HEK293 (cell line): ENCODE results near the gene CLPTM1.
A peak's percentile ranks its signal among the peaks of the same experiment; 100 is the strongest.

Experiments
- CTCF ChIA-PET: fragments of 350-600 bp; formaldehyde crosslinking; extraction: SDS; loops from one replicate; lab custom pipeline; 2021; ENCODE audit warnings: antibody characterized with exemption; lab: Yijun Ruan, JAX
- POLR2A ChIA-PET: fragments of 300-600 bp; formaldehyde crosslinking; extraction: SDS; loops from one replicate; lab custom pipeline; 2020; ENCODE audit warnings: antibody characterized with exemption, inconsistent platforms; lab: Yijun Ruan, JAX
- H3K27ac ChIP-seq: fragments of 200-500 bp; sonication (Bioruptor generic); 2 replicates; pipeline ENCODE4 v1.5.1; 2014; ENCODE audit warnings: low read depth, low read length, control low read depth, inconsistent platforms; ENCODE audit errors: extremely low read depth
- H3K36me3 ChIP-seq, 2 experiments: fragments of 200-500 bp in 1 of 2; sonication (Bioruptor generic) in 1 of 2; 1 replicate in 1 of 2; 2 replicates in 1 of 2; pipeline ENCODE4 v1.5.1; 2014 to 2017; ENCODE audit warnings: inconsistent platforms in 2 of 2, low read length in 2 of 2; ENCODE audit not compliant: control insufficient read depth in 2 of 2, insufficient read depth in 1 of 2
- H3K4me1 ChIP-seq: fragments of 200-500 bp; sonication (Bioruptor generic); 2 replicates; pipeline ENCODE4 v1.5.1; 2014; ENCODE audit warnings: mild to moderate bottlenecking, low read length, inconsistent platforms; ENCODE audit not compliant: control insufficient read depth, insufficient read depth
- H3K4me3 ChIP-seq: 2 replicates; pipeline ENCODE4 v1.5.1; 2011; ENCODE audit warnings: low read depth, mild to moderate bottlenecking, control low read depth, low read length, moderate library complexity
- H3K9me3 ChIP-seq: fragments of 200-500 bp; sonication (Bioruptor generic); 2 replicates; pipeline ENCODE4 v1.5.1; 2014; ENCODE audit warnings: low read depth, low read length, inconsistent platforms; ENCODE audit not compliant: control insufficient read depth, insufficient read depth
- ELK4 ChIP-seq: IDR thresholded peaks from 2 replicates; pipeline ENCODE4 v1.6.1; 2011; ENCODE audit warnings: mild to moderate bottlenecking, low read depth, low read length, borderline replicate concordance
- GLI4 ChIP-seq: fragments of 450-650 bp; formaldehyde crosslinking; IDR thresholded peaks from 2 replicates; pipeline ENCODE4 v1.5.1; 2016; ENCODE audit warnings: missing biosample characterization, missing genetic modification characterization
- HOXC10 ChIP-seq: sonication (generic); formaldehyde crosslinking; IDR thresholded peaks from 2 replicates; pipeline ENCODE4 v1.8.1; 2023; ENCODE audit warnings: mild to moderate bottlenecking, missing genetic modification reagents
- PRDM1 ChIP-seq: fragments of 450-650 bp; formaldehyde crosslinking; IDR thresholded peaks from 2 replicates; pipeline ENCODE4; 2016; ENCODE audit warnings: missing biosample characterization, missing genetic modification characterization
- SCRT2 ChIP-seq: fragments of 450-650 bp; formaldehyde crosslinking; IDR thresholded peaks from 2 replicates; pipeline ENCODE4 v1.5.1; 2016; ENCODE audit warnings: missing biosample characterization, missing genetic modification characterization
- YY1 ChIP-seq: fragments of 450-650 bp; formaldehyde crosslinking; IDR thresholded peaks from 2 replicates; pipeline ENCODE4 v1.5.1; 2018; ENCODE audit warnings: missing biosample characterization, missing genetic modification characterization
- ZBTB6 ChIP-seq: fragments of 450-650 bp; formaldehyde crosslinking; IDR thresholded peaks from 2 replicates; pipeline ENCODE4 v1.5.1; 2017; ENCODE audit warnings: missing biosample characterization, missing genetic modification characterization
- ZNF155 ChIP-seq: fragments of 450-650 bp; formaldehyde crosslinking; IDR thresholded peaks from 2 replicates; pipeline ENCODE4 v1.5.1; 2016; ENCODE audit warnings: missing biosample characterization, missing genetic modification characterization
- ZNF248 ChIP-seq: fragments of 450-650 bp; formaldehyde crosslinking; IDR thresholded peaks from 2 replicates; pipeline ENCODE4 v1.5.1; 2017; ENCODE audit warnings: missing biosample characterization, missing genetic modification characterization
- ZNF280D ChIP-seq: fragments of 450-650 bp; formaldehyde crosslinking; IDR thresholded peaks from 2 replicates; pipeline ENCODE4 v1.5.1; 2016; ENCODE audit warnings: missing biosample characterization, missing genetic modification characterization
- ZNF404 ChIP-seq: fragments of 450-650 bp; formaldehyde crosslinking; IDR thresholded peaks from 2 replicates; pipeline ENCODE4 v1.5.1; 2017; ENCODE audit warnings: missing biosample characterization, missing genetic modification characterization
- ZNF514 ChIP-seq: fragments of 450-650 bp; formaldehyde crosslinking; IDR thresholded peaks from 2 replicates; pipeline ENCODE4 v1.5.1; 2016; ENCODE audit warnings: missing biosample characterization, missing genetic modification characterization
- ZNF580 ChIP-seq: fragments of 450-650 bp; formaldehyde crosslinking; IDR thresholded peaks from 2 replicates; pipeline ENCODE4 v1.5.1; 2016; ENCODE audit warnings: missing biosample characterization, missing genetic modification characterization
- ZNF626 ChIP-seq: fragments of 450-650 bp; sonication (Bioruptor Pico); formaldehyde crosslinking; IDR thresholded peaks from 2 replicates; pipeline ENCODE4 v1.5.1; 2018; ENCODE audit warnings: missing biosample characterization, missing genetic modification characterization, inconsistent platforms
- ZNF747 ChIP-seq: fragments of 450-650 bp; formaldehyde crosslinking; IDR thresholded peaks from 2 replicates; pipeline ENCODE4 v1.5.1; 2016; ENCODE audit warnings: missing biosample characterization, missing genetic modification characterization
- ZNF768 ChIP-seq: fragments of 450-650 bp; formaldehyde crosslinking; IDR thresholded peaks from 2 replicates; pipeline ENCODE4 v1.5.1; 2018; ENCODE audit warnings: missing biosample characterization, mild to moderate bottlenecking, missing genetic modification characterization
- ZNF792 ChIP-seq: fragments of 450-650 bp; formaldehyde crosslinking; IDR thresholded peaks from 2 replicates; pipeline ENCODE4 v1.5.1; 2016; ENCODE audit warnings: missing biosample characterization, missing genetic modification characterization
- ZNF843 ChIP-seq: fragments of 450-650 bp; formaldehyde crosslinking; IDR thresholded peaks from 2 replicates; pipeline ENCODE4 v1.5.1; 2016; ENCODE audit warnings: missing biosample characterization, missing genetic modification characterization

The CLPTM1 gene

DNA sequence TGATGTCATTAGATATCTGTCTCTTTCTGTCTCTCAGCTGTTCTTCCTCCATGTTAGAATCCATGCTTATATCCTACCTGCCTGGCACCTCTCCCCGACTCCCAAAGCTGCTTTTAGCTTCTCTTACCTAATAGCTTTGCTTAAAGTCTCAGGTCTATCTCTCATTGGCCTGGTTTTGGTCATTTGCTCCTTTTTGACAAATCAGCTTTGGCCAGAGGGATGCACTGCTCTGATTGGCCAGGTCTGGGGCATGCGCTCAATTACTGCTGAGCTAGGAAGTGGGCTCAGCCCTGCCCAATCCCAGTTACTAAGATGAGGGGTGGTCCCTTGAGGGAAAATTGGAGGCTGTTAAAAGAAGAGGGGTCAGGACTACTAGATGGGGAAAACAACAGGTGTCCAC, 72.2 kb downstream of the CLPTM1 start:
- TF ChIP-seq ZNF792 (tag by site-specific recombination) (no peak), ZNF514 (tag by site-specific recombination) (no peak), SCRT2 (tag by site-specific recombination) (0 out of 2 replicates have a peak, but pooled peaks have one; percentile 17)
- ChIA-PET POLR2A (interaction anchor here (2.8 kb wide), 1 partner anchor 12 kb away, joined by 20 read pairs; the partner anchor contains the start of gene CLASRP), CTCF (interaction anchor here (0.5 to 1.8 kb wide), 6 partner anchors 11 to 863 kb away, joined by 3 to 10 read pairs (median 3); no protein-coding TSS in a partner anchor)
- Histone ChIP-seq H3K4me1 (no peaks in the 10 kb centered on the region), H3K27ac (no peak overlapping the region), H3K9me3 (no peaks in the 10 kb centered on the region), H3K36me3 (no peaks in the 10 kb centered on the region), H3K4me3 (no peak overlapping the region)

- POLR2A ChIA-PET, result interaction anchor here (2.1 kb wide), 1 partner anchor 8 kb away, joined by 14 read pairs; the partner anchor contains the start of gene CLASRP
- CTCF ChIA-PET, result no interaction called here
- 0 out of 2 replicates have a peak, but pooled peaks have one; percentile 25 for TF ChIP-seq ZNF768 (tag by site-specific recombination)
- no peak for TF ChIP-seq ZNF747 (tag by site-specific recombination)
- TF ChIP-seq, all 188 proteins: peak for 1
- no peak overlapping the region for H3K27ac ChIP-seq
- no peaks in the 10 kb centered on the region for H3K4me1 ChIP-seq
- H3K36me3 ChIP-seq, result no peaks in the 10 kb centered on the region
- H3K9me3 ChIP-seq, result no peaks in the 10 kb centered on the region
- H3K4me3 ChIP-seq, result no peak overlapping the region
Observed at GRCh38 chr19:45030825-45031224, 75.6 kb downstream of the CLPTM1 start.

DNA sequence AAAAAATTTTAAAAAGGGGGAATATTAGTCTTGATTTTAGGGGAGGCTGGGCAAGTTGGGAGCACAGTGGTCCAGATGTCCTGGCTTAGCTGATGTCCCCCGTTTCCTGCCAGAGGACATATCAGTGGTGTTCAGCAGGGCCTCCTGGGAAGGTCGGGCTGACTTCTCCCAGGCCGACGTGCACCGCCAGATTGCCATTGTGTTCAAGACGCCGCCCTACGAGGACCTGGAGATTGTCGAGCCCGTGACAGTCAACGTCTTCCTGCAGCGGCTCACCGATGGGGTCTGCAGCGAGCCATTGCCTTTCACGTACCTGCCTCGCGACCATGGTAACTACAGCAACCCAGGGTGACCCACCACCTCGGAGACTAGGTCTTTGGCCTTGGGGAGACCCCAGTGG, 77.2 kb downstream of the CLPTM1 start:
- Histone ChIP-seq H3K9me3 (no peaks in the 10 kb centered on the region), H3K4me3 (no peak overlapping the region), H3K27ac (no peak overlapping the region), H3K36me3 (no peaks in the 10 kb centered on the region), H3K4me1 (no peaks in the 10 kb centered on the region)
- ChIA-PET CTCF (interaction anchor here (1.3 kb wide), 1 partner anchor 111 kb away, joined by 4 read pairs; no protein-coding TSS in a partner anchor), POLR2A (interaction anchor here (1.2 kb wide), 1 partner anchor 31 kb away, joined by 3 read pairs; no protein-coding TSS in a partner anchor)
- TF ChIP-seq PRDM1 (tag by site-specific recombination) (no peak), ZNF404 (tag by site-specific recombination) (no peak), ZNF626 (no peak)

DNA sequence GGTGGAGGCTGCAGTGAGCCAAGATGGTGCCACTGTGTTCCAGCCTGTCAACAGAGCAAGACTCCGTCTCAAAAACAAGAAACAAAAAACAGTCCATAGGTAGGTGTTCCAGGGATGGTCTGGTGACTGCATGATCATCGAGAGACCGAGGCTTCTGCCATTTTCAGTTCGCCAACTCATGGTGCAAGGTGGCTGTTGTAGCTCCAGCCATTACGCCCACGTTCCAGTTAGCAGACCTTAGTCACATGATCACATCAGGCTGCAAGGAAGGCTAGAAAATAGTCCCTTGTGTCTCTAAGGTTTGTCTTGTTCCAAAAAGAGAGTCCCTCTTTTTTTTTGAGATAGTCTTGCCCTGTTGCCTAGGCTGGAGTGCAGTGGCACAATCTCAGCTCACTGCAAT, 80.6 kb downstream of the CLPTM1 start:
- H3K27ac ChIP-seq, result no peak overlapping the region
- H3K36me3 ChIP-seq, result peaks cover 8 to 12% of the 10 kb centered on the region in 2 experiments
- H3K4me1 ChIP-seq, result peaks cover 7% of the 10 kb centered on the region
- ChIA-PET CTCF (interaction anchor here (0.6 to 2.0 kb wide), 3 partner anchors 19 to 224 kb away, joined by 3 to 6 read pairs (median 3); no protein-coding TSS in a partner anchor), POLR2A (no interaction called here)
- no peaks in the 10 kb centered on the region for H3K9me3 ChIP-seq
- no peak overlapping the region for H3K4me3 ChIP-seq
- TF ChIP-seq ZNF248 (tag by site-specific recombination), result no peak
- no peak for TF ChIP-seq YY1 (tag by site-specific recombination)
- no peak for TF ChIP-seq HOXC10 (CRISPR knock-in tag)
- no peak for TF ChIP-seq ZNF514 (tag by site-specific recombination)
- no peak for TF ChIP-seq ZNF843 (tag by site-specific recombination)
- TF ChIP-seq GLI4, result no peak
- TF ChIP-seq ZNF155 (tag by site-specific recombination), result no peak
- TF ChIP-seq ELK4, result no peak
- peak; percentile 86 for TF ChIP-seq ZNF580 (tag by site-specific recombination)
- peak; percentile 99 for TF ChIP-seq ZNF280D (tag by site-specific recombination)
- TF ChIP-seq ZBTB6 (tag by site-specific recombination), result no peak
